GM13976 (cell line): ENCODE measurements around the gene BICD1.
A peak's percentile ranks its signal among the peaks of the same experiment; 100 is the strongest.

Experiments
- DNase-seq: peaks from one replicate; pipeline ENCODE4 v3.0.0; 2012; ENCODE audit warnings: low spot score
- in situ Hi-C: fragments of 300-500 bp; cut with MboI; formaldehyde crosslinking; loops from one replicate; pipeline ENCODE4 v1.12.0; 2022; ENCODE audit warnings: low sequenced_read_pairs, mixed read lengths, inconsistent platforms; ENCODE audit not compliant: unreplicated experiment
- TF ChIP-seq, protein P1 (sequence below): IDR thresholded peaks from 2 replicates; pipeline ENCODE4 v1.5.1; 2012; ENCODE audit warnings: borderline replicate concordance, mild to moderate bottlenecking; ENCODE audit not compliant: insufficient read depth; ENCODE audit errors: extremely low read depth, missing control alignments, control extremely low read depth

The BICD1 gene

DNA sequence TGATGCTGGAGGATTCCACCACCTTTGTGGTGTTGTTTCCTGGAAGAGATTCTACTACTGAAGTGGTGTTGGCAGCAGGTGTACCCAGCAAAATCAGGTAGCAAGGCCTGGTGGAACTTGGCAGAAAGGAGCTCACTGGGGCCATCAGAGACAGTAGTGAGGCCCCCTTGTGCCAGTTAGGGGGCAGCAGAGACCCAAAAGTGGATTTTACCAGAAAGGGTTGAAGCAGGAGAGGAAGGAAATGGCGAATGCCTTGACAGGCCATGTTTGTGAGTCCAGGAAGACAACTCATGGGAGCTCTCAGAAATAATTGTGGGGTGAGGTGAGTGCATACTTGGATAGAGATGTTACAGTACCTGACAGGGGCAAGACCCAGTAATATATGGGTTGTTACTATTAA lies 155.0 kb downstream of the BICD1 start:
- TF ChIP-seq, protein P1, sequence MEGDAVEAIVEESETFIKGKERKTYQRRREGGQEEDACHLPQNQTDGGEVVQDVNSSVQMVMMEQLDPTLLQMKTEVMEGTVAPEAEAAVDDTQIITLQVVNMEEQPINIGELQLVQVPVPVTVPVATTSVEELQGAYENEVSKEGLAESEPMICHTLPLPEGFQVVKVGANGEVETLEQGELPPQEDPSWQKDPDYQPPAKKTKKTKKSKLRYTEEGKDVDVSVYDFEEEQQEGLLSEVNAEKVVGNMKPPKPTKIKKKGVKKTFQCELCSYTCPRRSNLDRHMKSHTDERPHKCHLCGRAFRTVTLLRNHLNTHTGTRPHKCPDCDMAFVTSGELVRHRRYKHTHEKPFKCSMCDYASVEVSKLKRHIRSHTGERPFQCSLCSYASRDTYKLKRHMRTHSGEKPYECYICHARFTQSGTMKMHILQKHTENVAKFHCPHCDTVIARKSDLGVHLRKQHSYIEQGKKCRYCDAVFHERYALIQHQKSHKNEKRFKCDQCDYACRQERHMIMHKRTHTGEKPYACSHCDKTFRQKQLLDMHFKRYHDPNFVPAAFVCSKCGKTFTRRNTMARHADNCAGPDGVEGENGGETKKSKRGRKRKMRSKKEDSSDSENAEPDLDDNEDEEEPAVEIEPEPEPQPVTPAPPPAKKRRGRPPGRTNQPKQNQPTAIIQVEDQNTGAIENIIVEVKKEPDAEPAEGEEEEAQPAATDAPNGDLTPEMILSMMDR, result no peak
- DNase-seq, result no peak
- in situ Hi-C loops, result no loop called here

DNA sequence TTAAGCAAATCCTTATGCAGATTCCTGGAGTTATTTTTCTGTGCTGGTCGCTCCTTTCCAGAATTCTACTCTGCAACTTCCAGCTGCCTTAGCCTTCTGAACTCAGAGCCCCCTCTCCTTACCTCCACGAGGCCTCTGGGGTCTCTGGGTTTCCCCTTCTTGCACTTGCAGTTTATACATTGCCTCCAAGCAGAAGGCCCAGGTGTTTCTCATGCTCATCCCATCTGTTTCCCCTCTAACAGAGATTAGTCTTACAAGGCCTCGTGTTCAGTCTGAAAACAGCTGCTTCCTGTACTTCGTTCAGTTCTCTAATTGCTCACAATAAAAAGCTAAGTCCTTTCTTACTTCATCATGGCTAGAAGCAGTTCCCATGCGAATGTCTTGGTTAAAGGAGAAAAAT lies 158.3 kb downstream of the BICD1 start:
- TF ChIP-seq, protein P1, result no peak
- no peak for DNase-seq
- in situ Hi-C loops, result no loop called here

DNA sequence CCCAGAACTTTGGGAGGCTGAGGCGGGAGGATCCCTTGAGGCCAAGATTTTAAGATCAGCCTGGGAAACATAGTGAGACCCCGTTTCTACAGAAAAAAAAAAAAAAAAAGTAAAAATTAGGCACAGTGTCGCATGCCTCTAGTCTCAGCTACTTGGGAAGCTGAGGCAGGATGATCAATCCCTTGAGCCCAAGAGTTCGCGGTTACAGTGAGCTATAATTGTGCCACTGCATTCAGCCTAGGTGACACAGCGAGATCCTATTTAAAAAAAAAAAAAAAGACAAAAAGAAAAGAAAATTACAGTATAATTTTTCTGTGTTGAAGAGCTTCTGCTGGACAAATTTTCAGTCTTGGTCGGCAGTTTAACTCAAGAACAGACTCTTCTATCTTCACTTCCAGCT lies 158.8 kb downstream of the BICD1 start:
- TF ChIP-seq, protein P1, result no peak
- in situ Hi-C loops, result no loop called here
- no peak for DNase-seq

DNA sequence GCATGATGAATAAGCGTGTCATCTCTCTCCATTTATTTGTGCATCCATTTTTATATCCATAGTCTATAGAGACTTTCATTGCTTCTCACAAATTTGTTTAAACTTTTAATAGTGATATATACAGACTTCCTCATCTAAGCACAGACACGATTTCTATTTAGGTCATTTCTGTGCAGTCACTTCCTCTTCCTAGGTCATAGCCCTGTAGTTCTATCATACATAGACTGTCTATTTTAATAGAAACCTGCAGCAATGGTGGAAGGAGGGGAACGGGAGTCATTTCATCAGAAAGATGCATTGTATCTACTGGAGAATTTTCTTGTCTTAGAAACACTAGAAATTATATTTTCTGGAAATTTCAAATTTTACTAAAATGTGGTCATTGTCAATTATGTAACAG lies 159.3 kb downstream of the BICD1 start:
- in situ Hi-C loops, result no loop called here
- TF ChIP-seq, protein P1, result no peak
- peak; percentile 21 for DNase-seq

DNA sequence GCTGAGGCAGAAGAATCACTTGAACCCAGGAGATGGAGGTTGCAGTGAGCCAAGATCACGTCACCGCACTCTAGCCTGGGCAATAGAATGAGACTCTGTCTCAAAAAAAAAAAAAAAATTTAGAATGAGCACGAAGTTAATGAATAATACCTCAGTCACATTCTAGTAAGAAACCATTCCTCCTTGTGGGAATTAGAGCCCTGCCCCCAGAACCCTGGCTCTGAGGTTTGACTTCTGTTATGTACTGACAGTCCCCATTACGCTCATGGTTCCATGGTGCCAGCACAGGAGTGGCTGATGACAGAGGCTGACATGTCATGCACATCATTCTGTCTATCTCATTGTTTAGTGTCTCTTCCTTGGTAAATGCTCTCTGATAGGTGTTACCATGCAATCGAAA lies 160.1 kb downstream of the BICD1 start:
- in situ Hi-C loops, result no loop called here
- TF ChIP-seq, protein P1, result no peak
- DNase-seq, result no peak

DNA sequence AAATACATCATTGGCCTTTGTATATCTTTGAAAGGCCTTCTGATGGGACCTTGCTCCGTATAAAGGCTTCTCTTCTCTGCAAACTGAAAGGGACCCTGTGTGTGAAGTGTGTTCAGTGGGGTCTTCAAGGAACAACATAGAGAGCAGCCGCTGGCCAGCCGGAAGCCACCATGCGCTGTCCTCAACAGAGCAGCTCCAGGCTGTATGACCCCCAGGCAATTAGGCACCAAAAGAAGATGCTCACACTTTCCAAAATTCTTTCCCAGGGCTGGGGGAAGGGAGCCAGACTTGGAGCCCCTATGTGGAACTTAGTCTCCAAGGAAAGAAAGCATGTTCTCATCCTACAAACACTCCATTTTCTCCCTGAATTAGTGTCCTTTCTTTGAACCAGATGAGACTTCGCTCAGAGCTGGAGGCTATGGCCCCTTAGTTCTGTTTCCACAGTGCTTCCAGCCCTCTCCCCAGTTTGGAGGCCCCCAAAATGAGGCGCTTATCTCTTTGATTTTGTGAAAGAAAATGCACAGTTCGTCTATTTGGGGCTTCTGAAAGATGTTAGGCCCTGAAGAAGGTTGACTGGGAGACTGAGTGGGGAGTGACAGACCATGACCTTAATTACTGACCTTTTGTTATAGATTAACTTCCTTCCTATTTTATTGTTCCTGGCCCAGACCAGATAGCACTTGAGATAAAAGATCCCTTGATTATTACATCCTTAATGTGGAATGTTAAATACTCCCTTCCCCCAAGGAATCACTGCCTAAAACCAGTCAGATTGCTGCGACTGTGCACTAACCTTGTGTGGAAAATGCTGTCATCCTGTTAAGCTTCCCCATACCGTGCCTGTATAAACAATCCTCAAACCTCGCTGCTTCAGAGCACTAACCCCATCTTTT lies 164.4 kb downstream of the BICD1 start:
- in situ Hi-C loops, result no loop called here
- TF ChIP-seq, protein P1, result no peak
- DNase-seq, result no peak
